HepG2 (cell line): ENCODE results near the gene NECAB2. TPM values are rescaled to one million over a fixed set of nuclear protein-coding genes. Genes with fewer than 3 reads are reported as not detected.
A peak's percentile ranks its signal among the peaks of the same experiment; 100 is the strongest.

Source experiments
- CBX5 ChIP-seq: sonication (generic); formaldehyde crosslinking; IDR thresholded peaks from 2 replicates; pipeline ENCODE4 v1.4.0; 2020; ENCODE audit warnings: missing genetic modification reagents, borderline replicate concordance
- CC2D1A ChIP-seq: sonication (generic); formaldehyde crosslinking; IDR thresholded peaks from 2 replicates; pipeline ENCODE4 v1.8.1; 2023; ENCODE audit warnings: mild to moderate bottlenecking, missing genetic modification reagents
- CEBPG ChIP-seq: IDR thresholded peaks from 2 replicates; pipeline ENCODE4 v1.6.1; 2016
- FOSL1 ChIP-seq: sonication (generic); formaldehyde crosslinking; IDR thresholded peaks from 2 replicates; pipeline ENCODE4 v1.9.0; 2021; ENCODE audit warnings: missing genetic modification reagents, borderline replicate concordance
- KDM2A ChIP-seq: sonication (generic); formaldehyde crosslinking; IDR thresholded peaks from 2 replicates; pipeline ENCODE4 v1.4.0; 2020; ENCODE audit warnings: low read depth, missing genetic modification reagents, borderline replicate concordance
- MLLT10 ChIP-seq: sonication (generic); formaldehyde crosslinking; IDR thresholded peaks from 2 replicates; pipeline ENCODE4 v1.4.0; 2020; ENCODE audit warnings: missing genetic modification reagents
- ONECUT2 ChIP-seq: sonication (generic); formaldehyde crosslinking; IDR thresholded peaks from 2 replicates; pipeline ENCODE4 v1.4.0; 2020; ENCODE audit warnings: missing genetic modification reagents
- ZBTB42 ChIP-seq: sonication (generic); formaldehyde crosslinking; IDR thresholded peaks from 2 replicates; pipeline ENCODE4 v1.5.0; 2020; ENCODE audit warnings: mild to moderate bottlenecking, missing genetic modification reagents
- ZNF121 ChIP-seq: sonication (generic); formaldehyde crosslinking; IDR thresholded peaks from 2 replicates; pipeline ENCODE4 v1.5.0; 2020; ENCODE audit warnings: mild to moderate bottlenecking, missing genetic modification reagents
- ZNF251 ChIP-seq: sonication (generic); formaldehyde crosslinking; IDR thresholded peaks from 2 replicates; pipeline ENCODE4 v1.9.0; 2021; ENCODE audit warnings: mild to moderate bottlenecking, missing genetic modification reagents
- ZNF652 ChIP-seq: IDR thresholded peaks from 2 replicates; pipeline ENCODE4 v1.6.1; 2016; ENCODE audit warnings: low read depth, borderline replicate concordance
- ZNF772 ChIP-seq: sonication (generic); formaldehyde crosslinking; IDR thresholded peaks from 2 replicates; pipeline ENCODE4 v1.5.0; 2020; ENCODE audit warnings: mild to moderate bottlenecking, missing genetic modification reagents
- ZNF841 ChIP-seq: sonication (generic); formaldehyde crosslinking; IDR thresholded peaks from 2 replicates; pipeline ENCODE4 v1.8.1; 2023; ENCODE audit warnings: missing genetic modification reagents, borderline replicate concordance
- polyA plus RNA-seq, 8 experiments: library from polyadenylated mRNA; depleted of rRNA in 3 of 8; stranded (reverse) in 7 of 8; unstranded in 1 of 8; fragments of >200 nt; fragmentation: Illumina TruSeq in 4 of 8; extraction: Trizol in 4 of 8; gene quantifications; 2 replicates each; pipeline versions ENCODE4 v1.2.1 to v1.2.3, GENCODE V29; 2011 to 2016; ENCODE audit warnings: low read depth in 4 of 8, missing spikeins in 1 of 8, mixed read lengths in 1 of 8; ENCODE audit not compliant: insufficient read depth in 1 of 8
- total RNA-seq, 5 experiments: library from RNA; depleted of rRNA; stranded (reverse); fragments of >200 nt; fragmentation: Illumina TruSeq; extraction: Trizol; gene quantifications; 2 replicates each; pipeline ENCODE4 v1.2.3, GENCODE V29; 2016; ENCODE audit warnings: low read depth in 1 of 5
- TF ChIP-seq, protein P1 (sequence below): sonication (generic); formaldehyde crosslinking; IDR thresholded peaks from 2 replicates; pipeline ENCODE4 v1.4.0; 2020; ENCODE audit warnings: mild to moderate bottlenecking, missing genetic modification reagents
- TF ChIP-seq, protein P2 (sequence below): sonication (generic); formaldehyde crosslinking; conservative IDR thresholded peaks from 2 replicates; pipeline ENCODE4 v1.4.0; 2020; ENCODE audit warnings: missing genetic modification reagents
- TF ChIP-seq, protein P3 (sequence below): sonication (generic); formaldehyde crosslinking; IDR thresholded peaks from 2 replicates; pipeline ENCODE4 v1.4.0; 2020; ENCODE audit warnings: low read depth, mild to moderate bottlenecking, missing genetic modification reagents
- TF ChIP-seq, protein P4 (sequence below): sonication (generic); formaldehyde crosslinking; IDR thresholded peaks from 2 replicates; pipeline ENCODE4 v1.4.0; 2020; ENCODE audit warnings: missing genetic modification reagents, borderline replicate concordance
- TF ChIP-seq, protein P5 (sequence below): IDR thresholded peaks from 2 replicates; pipeline ENCODE4 v1.6.1; 2016; ENCODE audit warnings: missing compliant biosample characterization, missing genetic modification reagents, borderline replicate concordance

Gene NECAB2
- total and polyA plus RNA-seq, 2 of the 13 experiments (the other 11 are each of a cell fraction or from before 2014, with no cell fraction given): 0.21 to 0.49 TPM

DNA sequence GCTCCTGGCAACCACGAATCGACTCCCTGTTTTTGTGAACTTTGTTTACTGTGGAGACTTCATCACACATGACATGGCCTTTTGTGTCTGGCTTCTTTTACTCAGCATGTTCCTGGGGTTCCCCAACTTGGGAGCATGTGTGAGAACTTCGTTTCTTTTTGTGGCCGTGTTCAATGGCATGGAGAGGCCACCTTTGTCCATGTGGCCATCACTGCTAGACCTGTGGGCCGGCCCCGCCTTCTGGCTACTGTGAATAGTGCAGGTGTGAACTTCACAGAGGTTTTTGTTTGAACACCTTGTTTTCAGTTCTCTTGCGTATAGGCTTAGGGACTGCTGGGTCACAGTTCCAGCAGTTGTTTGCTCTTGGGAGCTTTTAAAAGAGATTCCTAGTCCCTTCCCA is 80.2 kb downstream of the NECAB2 start (continued):
- TF ChIP-seq, protein P1, sequence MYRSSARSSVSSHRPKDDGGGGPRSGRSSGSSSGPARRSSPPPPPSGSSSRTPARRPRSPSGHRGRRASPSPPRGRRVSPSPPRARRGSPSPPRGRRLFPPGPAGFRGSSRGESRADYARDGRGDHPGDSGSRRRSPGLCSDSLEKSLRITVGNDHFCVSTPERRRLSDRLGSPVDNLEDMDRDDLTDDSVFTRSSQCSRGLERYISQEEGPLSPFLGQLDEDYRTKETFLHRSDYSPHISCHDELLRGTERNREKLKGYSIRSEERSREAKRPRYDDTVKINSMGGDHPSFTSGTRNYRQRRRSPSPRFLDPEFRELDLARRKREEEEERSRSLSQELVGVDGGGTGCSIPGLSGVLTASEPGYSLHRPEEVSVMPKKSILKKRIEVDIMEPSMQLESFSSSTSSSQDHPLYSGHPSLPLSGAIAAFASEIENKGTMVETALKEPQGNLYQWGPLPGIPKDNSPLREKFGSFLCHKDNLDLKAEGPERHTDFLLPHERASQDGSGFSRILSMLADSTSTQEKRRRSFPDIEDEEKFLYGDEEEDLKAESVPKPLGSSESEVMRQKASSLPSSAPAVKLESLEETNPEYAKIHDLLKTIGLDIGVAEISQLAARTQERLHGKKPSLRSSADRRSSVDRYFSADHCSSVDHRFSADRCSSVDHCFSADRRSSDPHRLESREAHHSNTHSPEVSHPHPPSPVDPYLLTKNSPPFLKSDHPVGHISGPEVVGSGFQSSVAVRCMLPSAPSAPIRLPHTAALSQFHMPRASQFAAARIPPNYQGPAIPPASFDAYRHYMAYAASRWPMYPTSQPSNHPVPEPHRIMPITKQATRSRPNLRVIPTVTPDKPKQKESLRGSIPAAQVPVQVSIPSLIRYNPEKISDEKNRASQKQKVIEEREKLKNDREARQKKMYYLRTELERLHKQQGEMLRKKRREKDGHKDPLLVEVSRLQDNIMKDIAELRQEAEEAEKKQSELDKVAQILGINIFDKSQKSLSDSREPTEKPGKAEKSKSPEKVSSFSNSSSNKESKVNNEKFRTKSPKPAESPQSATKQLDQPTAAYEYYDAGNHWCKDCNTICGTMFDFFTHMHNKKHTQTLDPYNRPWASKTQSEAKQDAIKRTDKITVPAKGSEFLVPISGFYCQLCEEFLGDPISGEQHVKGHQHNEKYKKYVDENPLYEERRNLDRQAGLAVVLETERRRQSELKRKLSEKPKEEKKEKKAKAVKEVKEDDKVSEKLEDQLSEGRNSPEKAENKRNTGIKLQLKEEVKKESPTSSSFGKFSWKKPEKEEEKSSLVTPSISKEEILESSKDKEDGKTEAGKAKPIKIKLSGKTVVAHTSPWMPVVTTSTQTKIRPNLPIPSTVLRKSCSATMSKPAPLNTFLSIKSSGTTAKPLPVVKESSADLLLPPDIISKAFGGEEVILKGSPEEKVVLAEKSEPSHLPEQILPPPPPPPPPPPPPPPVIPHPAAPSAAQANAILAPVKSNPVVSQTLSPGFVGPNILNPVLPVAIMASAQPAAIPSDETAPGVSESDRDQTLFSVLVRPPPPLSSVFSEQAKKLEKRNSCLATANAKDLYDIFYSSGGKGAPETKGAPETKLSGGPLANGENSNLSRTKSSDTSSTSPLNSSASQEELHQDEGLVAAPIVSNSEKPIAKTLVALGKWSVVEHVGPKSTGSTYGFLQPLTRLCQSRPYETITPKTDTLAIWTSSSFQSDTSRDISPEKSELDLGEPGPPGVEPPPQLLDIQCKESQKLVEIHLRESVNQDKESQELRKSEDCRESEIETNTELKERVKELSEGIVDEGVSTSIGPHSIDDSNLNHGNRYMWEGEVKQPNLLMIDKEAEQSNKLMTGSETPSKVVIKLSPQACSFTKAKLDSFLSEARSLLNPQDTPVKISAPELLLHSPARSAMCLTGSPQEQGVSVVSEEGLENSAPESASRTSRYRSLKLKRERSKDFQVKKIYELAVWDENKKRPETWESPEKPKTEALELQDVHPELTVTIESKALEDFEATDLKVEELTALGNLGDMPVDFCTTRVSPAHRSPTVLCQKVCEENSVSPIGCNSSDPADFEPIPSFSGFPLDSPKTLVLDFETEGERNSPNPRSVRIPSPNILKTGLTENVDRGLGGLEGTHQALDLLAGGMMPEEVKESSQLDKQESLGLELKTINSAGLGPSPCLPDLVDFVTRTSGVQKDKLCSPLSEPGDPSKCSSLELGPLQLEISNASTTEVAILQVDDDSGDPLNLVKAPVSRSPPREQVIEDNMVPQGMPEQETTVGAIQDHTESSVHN: no peak
- TF ChIP-seq ONECUT2: no peak
- no peak for TF ChIP-seq ZNF121
- no peak for TF ChIP-seq ZNF772 (CRISPR knock-in tag)
- TF ChIP-seq, protein P2, sequence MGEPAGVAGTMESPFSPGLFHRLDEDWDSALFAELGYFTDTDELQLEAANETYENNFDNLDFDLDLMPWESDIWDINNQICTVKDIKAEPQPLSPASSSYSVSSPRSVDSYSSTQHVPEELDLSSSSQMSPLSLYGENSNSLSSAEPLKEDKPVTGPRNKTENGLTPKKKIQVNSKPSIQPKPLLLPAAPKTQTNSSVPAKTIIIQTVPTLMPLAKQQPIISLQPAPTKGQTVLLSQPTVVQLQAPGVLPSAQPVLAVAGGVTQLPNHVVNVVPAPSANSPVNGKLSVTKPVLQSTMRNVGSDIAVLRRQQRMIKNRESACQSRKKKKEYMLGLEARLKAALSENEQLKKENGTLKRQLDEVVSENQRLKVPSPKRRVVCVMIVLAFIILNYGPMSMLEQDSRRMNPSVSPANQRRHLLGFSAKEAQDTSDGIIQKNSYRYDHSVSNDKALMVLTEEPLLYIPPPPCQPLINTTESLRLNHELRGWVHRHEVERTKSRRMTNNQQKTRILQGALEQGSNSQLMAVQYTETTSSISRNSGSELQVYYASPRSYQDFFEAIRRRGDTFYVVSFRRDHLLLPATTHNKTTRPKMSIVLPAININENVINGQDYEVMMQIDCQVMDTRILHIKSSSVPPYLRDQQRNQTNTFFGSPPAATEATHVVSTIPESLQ (CRISPR knock-in tag): no peak
- TF ChIP-seq ZNF841 (CRISPR knock-in tag): no peak
- no peak for TF ChIP-seq CBX5 (CRISPR knock-in tag)
- no peak for TF ChIP-seq ZBTB42
- TF ChIP-seq ZNF251 (CRISPR knock-in tag): no peak
- TF ChIP-seq CC2D1A (CRISPR knock-in tag): no peak
- TF ChIP-seq ZNF652 (CRISPR knock-in tag): no peak
- TF ChIP-seq, protein P3, sequence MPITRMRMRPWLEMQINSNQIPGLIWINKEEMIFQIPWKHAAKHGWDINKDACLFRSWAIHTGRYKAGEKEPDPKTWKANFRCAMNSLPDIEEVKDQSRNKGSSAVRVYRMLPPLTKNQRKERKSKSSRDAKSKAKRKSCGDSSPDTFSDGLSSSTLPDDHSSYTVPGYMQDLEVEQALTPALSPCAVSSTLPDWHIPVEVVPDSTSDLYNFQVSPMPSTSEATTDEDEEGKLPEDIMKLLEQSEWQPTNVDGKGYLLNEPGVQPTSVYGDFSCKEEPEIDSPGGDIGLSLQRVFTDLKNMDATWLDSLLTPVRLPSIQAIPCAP: no peak
- TF ChIP-seq, protein P4, sequence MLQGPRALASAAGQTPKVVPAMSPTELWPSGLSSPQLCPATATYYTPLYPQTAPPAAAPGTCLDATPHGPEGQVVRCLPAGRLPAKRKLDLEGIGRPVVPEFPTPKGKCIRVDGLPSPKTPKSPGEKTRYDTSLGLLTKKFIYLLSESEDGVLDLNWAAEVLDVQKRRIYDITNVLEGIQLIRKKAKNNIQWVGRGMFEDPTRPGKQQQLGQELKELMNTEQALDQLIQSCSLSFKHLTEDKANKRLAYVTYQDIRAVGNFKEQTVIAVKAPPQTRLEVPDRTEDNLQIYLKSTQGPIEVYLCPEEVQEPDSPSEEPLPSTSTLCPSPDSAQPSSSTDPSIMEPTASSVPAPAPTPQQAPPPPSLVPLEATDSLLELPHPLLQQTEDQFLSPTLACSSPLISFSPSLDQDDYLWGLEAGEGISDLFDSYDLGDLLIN: 0 out of 2 replicates have a peak, but pooled peaks have one; percentile 52
- 0 out of 2 replicates have a peak, but pooled peaks have one; percentile 43 for TF ChIP-seq KDM2A (CRISPR knock-in tag)
- TF ChIP-seq, protein P5, sequence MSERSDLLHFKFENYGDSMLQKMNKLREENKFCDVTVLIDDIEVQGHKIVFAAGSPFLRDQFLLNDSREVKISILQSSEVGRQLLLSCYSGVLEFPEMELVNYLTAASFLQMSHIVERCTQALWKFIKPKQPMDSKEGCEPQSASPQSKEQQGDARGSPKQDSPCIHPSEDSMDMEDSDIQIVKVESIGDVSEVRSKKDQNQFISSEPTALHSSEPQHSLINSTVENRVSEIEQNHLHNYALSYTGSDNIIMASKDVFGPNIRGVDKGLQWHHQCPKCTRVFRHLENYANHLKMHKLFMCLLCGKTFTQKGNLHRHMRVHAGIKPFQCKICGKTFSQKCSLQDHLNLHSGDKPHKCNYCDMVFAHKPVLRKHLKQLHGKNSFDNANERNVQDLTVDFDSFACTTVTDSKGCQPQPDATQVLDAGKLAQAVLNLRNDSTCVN: no peak
- no peak for TF ChIP-seq FOSL1 (CRISPR knock-in tag)
- TF ChIP-seq MLLT10: no peak
- TF ChIP-seq CEBPG (CRISPR knock-in tag): no peak
